Measurements from ENCODE around the gene CLDN1. TPM values are rescaled to one million over a fixed set of nuclear protein-coding genes. Genes with fewer than 3 reads are reported as not detected.

The CLDN1 gene
- total RNA-seq, 2 experiments from 2014 or later = not detected

- Mint-ChIP-seq H3K9me3 (ENCODE audit: insufficient read depth) (no peaks in the 10 kb centered on the region), H3K27me3 (ENCODE audit: low read depth) (no peaks in the 10 kb centered on the region), H3K27ac (no peak overlapping the region), H3K36me3 (ENCODE audit: low read depth) (no peaks in the 10 kb centered on the region), H3K4me3 (no peak overlapping the region), H3K4me1 (ENCODE audit: low read depth) (peaks cover 16% of the 10 kb centered on the region)
- DNase-seq = peak; percentile 23
- ATAC-seq = peak; percentile 91
- ChIA-PET POLR2A (interaction anchor here (0.7 kb wide), 1 partner anchor 14 kb away, joined by 3 read pairs; no protein-coding TSS in a partner anchor), CTCF (interaction anchor here (1.2 to 2.2 kb wide), 2 partner anchors 15 to 118 kb away, joined by 3 to 13 read pairs; partner anchors contain the start of gene CLDN1)
Observed at GRCh38 chr3:190306513-190307163, 15.6 kb downstream of the CLDN1 start.

- ATAC-seq = no peak
- H3K9me3 Mint-ChIP-seq (ENCODE audit: insufficient read depth) = no peaks in the 10 kb centered on the region
- H3K27me3 Mint-ChIP-seq (ENCODE audit: low read depth) = no peaks in the 10 kb centered on the region
- no peak for DNase-seq
- H3K27ac Mint-ChIP-seq = no peak overlapping the region
- ChIA-PET CTCF (interaction anchor here (1.2 to 2.2 kb wide), 2 partner anchors 16 to 119 kb away, joined by 3 to 13 read pairs; partner anchors contain the start of gene CLDN1), POLR2A (interaction anchor here (0.7 kb wide), 1 partner anchor 15 kb away, joined by 3 read pairs; no protein-coding TSS in a partner anchor)
- no peaks in the 10 kb centered on the region for H3K36me3 Mint-ChIP-seq (ENCODE audit: low read depth)
- peaks cover 18% of the 10 kb centered on the region for H3K4me1 Mint-ChIP-seq (ENCODE audit: low read depth)
- H3K4me3 Mint-ChIP-seq = no peak overlapping the region
Observed at GRCh38 chr3:190306026-190306425, 16.2 kb downstream of the CLDN1 start.

- POLR2A ChIA-PET = no interaction called here
Observed at GRCh38 chr3:190305406-190305805, 16.8 kb downstream of the CLDN1 start.

GRCh38 chr3:190303884-190304283, 18.4 kb downstream of the CLDN1 start:
- Mint-ChIP-seq H3K4me1 (ENCODE audit: low read depth) (peaks cover 18% of the 10 kb centered on the region), H3K9me3 (ENCODE audit: insufficient read depth) (no peaks in the 10 kb centered on the region), H3K4me3 (no peak overlapping the region), H3K27ac (no peak overlapping the region), H3K27me3 (ENCODE audit: low read depth) (peaks cover 4% of the 10 kb centered on the region), H3K36me3 (ENCODE audit: low read depth) (no peaks in the 10 kb centered on the region)
- no peak for ATAC-seq
- ChIA-PET POLR2A (no interaction called here), CTCF (interaction anchor here (1.6 kb wide), 1 partner anchor 18 kb away, joined by 4 read pairs; the partner anchor contains the start of gene CLDN1)
- no peak for DNase-seq

More at GRCh38 chr3:190305406-190305805, 16.8 kb downstream of the CLDN1 start:
- Mint-ChIP-seq H3K27me3 (ENCODE audit: low read depth) (no peaks in the 10 kb centered on the region), H3K4me3 (no peak overlapping the region), H3K36me3 (ENCODE audit: low read depth) (no peaks in the 10 kb centered on the region), H3K9me3 (ENCODE audit: insufficient read depth) (no peaks in the 10 kb centered on the region), H3K4me1 (ENCODE audit: low read depth) (peaks cover 18% of the 10 kb centered on the region), H3K27ac (no peak overlapping the region)
- ATAC-seq (no peak), DNase-seq (no peak)
- CTCF ChIA-PET = no interaction called here

GRCh38 chr3:190302212-190302867, 19.9 kb downstream of the CLDN1 start:
- no peak overlapping the region for H3K27ac Mint-ChIP-seq
- H3K9me3 Mint-ChIP-seq (ENCODE audit: insufficient read depth) = no peaks in the 10 kb centered on the region
- H3K27me3 Mint-ChIP-seq (ENCODE audit: low read depth) = peaks cover 4% of the 10 kb centered on the region
- H3K4me1 Mint-ChIP-seq (ENCODE audit: low read depth) = peaks cover 18% of the 10 kb centered on the region
- POLR2A ChIA-PET = no interaction called here
- CTCF ChIA-PET = interaction anchor here (1.6 to 2.6 kb wide), 2 partner anchors 20 to 341 kb away, joined by 4 to 6 read pairs; partner anchors contain the start of gene CLDN1
- no peak for DNase-seq
- no peak overlapping the region for H3K4me3 Mint-ChIP-seq
- no peaks in the 10 kb centered on the region for H3K36me3 Mint-ChIP-seq (ENCODE audit: low read depth)
- no peak for ATAC-seq

GRCh38 chr3:190301591-190301990, 20.7 kb downstream of the CLDN1 start:
- no peak overlapping the region for H3K4me3 Mint-ChIP-seq
- CTCF ChIA-PET = interaction anchor here (2.6 kb wide), 1 partner anchor 340 kb away, joined by 6 read pairs; no protein-coding TSS in a partner anchor
- DNase-seq = no peak

GRCh38 chr3:190299969-190300368, 22.3 kb downstream of the CLDN1 start:
- peaks cover 4% of the 10 kb centered on the region for H3K27me3 Mint-ChIP-seq (ENCODE audit: low read depth)
- H3K36me3 Mint-ChIP-seq (ENCODE audit: low read depth) = no peaks in the 10 kb centered on the region
- no peak overlapping the region for H3K27ac Mint-ChIP-seq
- DNase-seq = no peak
- H3K4me1 Mint-ChIP-seq (ENCODE audit: low read depth) = peaks cover 6% of the 10 kb centered on the region
- no peak overlapping the region for H3K4me3 Mint-ChIP-seq
- no peak for ATAC-seq
- CTCF ChIA-PET = no interaction called here
- H3K9me3 Mint-ChIP-seq (ENCODE audit: insufficient read depth) = no peaks in the 10 kb centered on the region
- POLR2A ChIA-PET = no interaction called here

More at GRCh38 chr3:190301591-190301990, 20.7 kb downstream of the CLDN1 start:
- ATAC-seq = no peak
- POLR2A ChIA-PET = no interaction called here
- Mint-ChIP-seq H3K9me3 (ENCODE audit: insufficient read depth) (no peaks in the 10 kb centered on the region), H3K36me3 (ENCODE audit: low read depth) (no peaks in the 10 kb centered on the region), H3K27ac (no peak overlapping the region), H3K27me3 (ENCODE audit: low read depth) (peaks cover 4% of the 10 kb centered on the region), H3K4me1 (ENCODE audit: low read depth) (peaks cover 11% of the 10 kb centered on the region)

GRCh38 chr3:190294030-190294429, 28.2 kb downstream of the CLDN1 start:
- Mint-ChIP-seq H3K4me1 (ENCODE audit: low read depth) (no peaks in the 10 kb centered on the region), H3K4me3 (no peak overlapping the region), H3K27me3 (ENCODE audit: low read depth) (peaks cover 2% of the 10 kb centered on the region), H3K9me3 (ENCODE audit: insufficient read depth) (no peaks in the 10 kb centered on the region), H3K36me3 (ENCODE audit: low read depth) (no peaks in the 10 kb centered on the region), H3K27ac (no peak overlapping the region)
- CTCF ChIA-PET = no interaction called here
- POLR2A ChIA-PET = no interaction called here
- ATAC-seq (no peak), DNase-seq (no peak)

- ATAC-seq (no peak), DNase-seq (no peak)
- no peaks in the 10 kb centered on the region for H3K4me1 Mint-ChIP-seq (ENCODE audit: low read depth)
- ChIA-PET POLR2A (no interaction called here), CTCF (no interaction called here)
- H3K27me3 Mint-ChIP-seq (ENCODE audit: low read depth) = peaks cover 2% of the 10 kb centered on the region
- H3K36me3 Mint-ChIP-seq (ENCODE audit: low read depth) = no peaks in the 10 kb centered on the region
- H3K9me3 Mint-ChIP-seq (ENCODE audit: insufficient read depth) = no peaks in the 10 kb centered on the region
- no peak overlapping the region for H3K27ac Mint-ChIP-seq
- H3K4me3 Mint-ChIP-seq = no peak overlapping the region
Observed at GRCh38 chr3:190293621-190294020, 28.6 kb downstream of the CLDN1 start.

GRCh38 chr3:190291994-190292584, 30.2 kb downstream of the CLDN1 start:
- ChIA-PET POLR2A (no interaction called here), CTCF (no interaction called here)
- no peak overlapping the region for H3K27ac Mint-ChIP-seq
- H3K4me1 Mint-ChIP-seq (ENCODE audit: low read depth) = no peaks in the 10 kb centered on the region
- no peak for DNase-seq
- H3K36me3 Mint-ChIP-seq (ENCODE audit: low read depth) = no peaks in the 10 kb centered on the region
- no peak for ATAC-seq
- no peaks in the 10 kb centered on the region for H3K9me3 Mint-ChIP-seq (ENCODE audit: insufficient read depth)
- peaks cover 2% of the 10 kb centered on the region for H3K27me3 Mint-ChIP-seq (ENCODE audit: low read depth)
- no peak overlapping the region for H3K4me3 Mint-ChIP-seq

- Mint-ChIP-seq H3K4me1 (ENCODE audit: low read depth) (no peaks in the 10 kb centered on the region), H3K27me3 (ENCODE audit: low read depth) (peaks cover 2% of the 10 kb centered on the region), H3K4me3 (no peak overlapping the region), H3K27ac (no peak overlapping the region), H3K9me3 (ENCODE audit: insufficient read depth) (peaks cover 10% of the 10 kb centered on the region), H3K36me3 (ENCODE audit: low read depth) (no peaks in the 10 kb centered on the region)
- ChIA-PET CTCF (interaction anchor here (0.8 to 1.3 kb wide), 3 partner anchors 25 to 980 kb away, joined by 3 read pairs; partner anchors contain the start of gene CLDN1), POLR2A (no interaction called here)
- ATAC-seq = no peak
- no peak for DNase-seq
Observed at GRCh38 chr3:190289989-190290388, 32.3 kb downstream of the CLDN1 start.

GRCh38 chr3:190288836-190289235, 33.4 kb downstream of the CLDN1 start:
- ChIA-PET POLR2A (no interaction called here), CTCF (no interaction called here)
- DNase-seq = no peak
- H3K4me3 Mint-ChIP-seq = no peak overlapping the region
- ATAC-seq = no peak
- no peaks in the 10 kb centered on the region for H3K4me1 Mint-ChIP-seq (ENCODE audit: low read depth)
- peaks cover 2% of the 10 kb centered on the region for H3K27me3 Mint-ChIP-seq (ENCODE audit: low read depth)
- no peaks in the 10 kb centered on the region for H3K36me3 Mint-ChIP-seq (ENCODE audit: low read depth)
- peaks cover 10% of the 10 kb centered on the region for H3K9me3 Mint-ChIP-seq (ENCODE audit: insufficient read depth)
- H3K27ac Mint-ChIP-seq = no peak overlapping the region
